HEK293T (cell line): ENCODE results near the gene CPNE4.

Source experiments
- NFRKB ChIP-seq: fragments of 450-650 bp; IDR thresholded peaks from 2 replicates; pipeline ENCODE4 v1.6.1; 2016; ENCODE audit warnings: mild to moderate bottlenecking, moderate library complexity
- SP1 ChIP-seq: fragments of 450-650 bp; IDR thresholded peaks from 2 replicates; pipeline ENCODE4 v1.6.1; 2017
- TF ChIP-seq, protein P1 (sequence below): fragments of 450-650 bp; IDR thresholded peaks from 2 replicates; pipeline ENCODE4 v1.6.1; 2016

DNA sequence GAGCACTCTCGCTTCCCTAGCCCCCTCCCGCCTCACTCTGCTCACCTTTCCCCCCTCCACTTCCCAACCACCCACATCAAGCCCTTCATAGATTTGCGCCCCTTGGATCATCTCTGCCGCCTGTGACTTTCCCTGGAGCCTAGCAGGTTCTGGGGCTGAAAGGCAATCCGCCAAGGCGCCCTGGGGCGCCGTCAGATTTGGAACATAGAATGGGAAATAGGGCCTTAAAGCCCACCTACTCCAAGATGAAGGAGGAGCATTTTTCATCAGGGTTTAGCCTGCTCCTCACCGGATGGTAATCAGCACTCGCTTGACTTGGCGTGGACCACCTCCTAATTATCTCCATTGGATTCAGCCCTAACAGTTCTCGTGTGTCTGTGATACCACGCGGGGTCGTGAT, 1.3 kb downstream of the CPNE4 start:
- no peak for TF ChIP-seq SP1
- TF ChIP-seq, protein P1, sequence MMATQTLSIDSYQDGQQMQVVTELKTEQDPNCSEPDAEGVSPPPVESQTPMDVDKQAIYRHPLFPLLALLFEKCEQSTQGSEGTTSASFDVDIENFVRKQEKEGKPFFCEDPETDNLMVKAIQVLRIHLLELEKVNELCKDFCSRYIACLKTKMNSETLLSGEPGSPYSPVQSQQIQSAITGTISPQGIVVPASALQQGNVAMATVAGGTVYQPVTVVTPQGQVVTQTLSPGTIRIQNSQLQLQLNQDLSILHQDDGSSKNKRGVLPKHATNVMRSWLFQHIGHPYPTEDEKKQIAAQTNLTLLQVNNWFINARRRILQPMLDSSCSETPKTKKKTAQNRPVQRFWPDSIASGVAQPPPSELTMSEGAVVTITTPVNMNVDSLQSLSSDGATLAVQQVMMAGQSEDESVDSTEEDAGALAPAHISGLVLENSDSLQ = no peak
- no peak for TF ChIP-seq NFRKB
